Keratinocyte (primary cell): ENCODE measurements around the gene BCHE. TPM values are rescaled to one million over a fixed set of nuclear protein-coding genes. Genes with fewer than 3 reads are reported as not detected.
A peak's percentile ranks its signal among the peaks of the same experiment; 100 is the strongest.

Experiments
- DNase-seq: peaks from one replicate; pipeline ENCODE4 v3.0.0-alpha.2; 2011; ENCODE audit warnings: low read depth, missing footprints, low spot score
- FAIRE-seq: peaks from 2 replicates; lab custom pipeline; 2011; peaks lifted over from hg19 to GRCh38; lab: Jason Lieb, UNC
- H2AFZ ChIP-seq: 2 replicates; pipeline ENCODE4 v1.6.0; 2012; ENCODE audit warnings: low read length, control low read depth, inconsistent platforms; ENCODE audit not compliant: control insufficient read depth
- H3K27ac ChIP-seq: 2 replicates; pipeline ENCODE4 v1.5.1; 2011; ENCODE audit warnings: low read length; ENCODE audit not compliant: control insufficient read depth, insufficient read depth
- H3K27me3 ChIP-seq: 3 replicates; pipeline ENCODE4 v1.6.0; 2011; ENCODE audit warnings: low read length; ENCODE audit not compliant: control insufficient read depth, insufficient read depth; ENCODE audit errors: extremely low read depth
- H3K36me3 ChIP-seq, 2 experiments: 2 replicates in 1 of 2; 3 replicates in 1 of 2; pipeline ENCODE4 v1.5.1; 2011; ENCODE audit warnings: low read length in 2 of 2, mild to moderate bottlenecking in 1 of 2; ENCODE audit not compliant: control insufficient read depth in 2 of 2, insufficient read depth in 2 of 2; ENCODE audit errors: extremely low read depth in 1 of 2
- H3K4me1 ChIP-seq: 3 replicates; pipeline ENCODE4 v1.5.1; 2011; ENCODE audit warnings: low read length; ENCODE audit not compliant: control insufficient read depth, insufficient read depth; ENCODE audit errors: extremely low read depth
- H3K4me2 ChIP-seq: 3 replicates; pipeline ENCODE4 v1.6.0; 2011; ENCODE audit warnings: low read depth, low read length; ENCODE audit not compliant: control insufficient read depth, insufficient read depth; ENCODE audit errors: extremely low read depth
- H3K4me3 ChIP-seq, 3 experiments: fragments of 200-600 bp in 1 of 3; sonication (generic) in 1 of 3; 2 replicates in 2 of 3; 3 replicates in 1 of 3; pipeline ENCODE4 v1.5.1; 2011 to 2016; ENCODE audit warnings: low read length in 3 of 3, mild to moderate bottlenecking in 3 of 3, control low read depth in 2 of 3, inconsistent platforms in 1 of 3, low read depth in 1 of 3, mixed read lengths in 1 of 3, mixed run types in 1 of 3, moderate library complexity in 1 of 3; ENCODE audit not compliant: control insufficient read depth in 2 of 3, insufficient read depth in 2 of 3; ENCODE audit errors: extremely low read depth in 1 of 3
- H3K79me2 ChIP-seq: 2 replicates; pipeline ENCODE4 v1.6.0; 2012; ENCODE audit warnings: low read length; ENCODE audit not compliant: control insufficient read depth, insufficient read depth
- H3K9ac ChIP-seq: 3 replicates; pipeline ENCODE4 v1.6.0; 2011; ENCODE audit warnings: low read length; ENCODE audit not compliant: control insufficient read depth, insufficient read depth; ENCODE audit errors: extremely low read depth
- H3K9me1 ChIP-seq: 3 replicates; pipeline ENCODE4 v1.6.0; 2011; ENCODE audit warnings: low read length; ENCODE audit not compliant: control insufficient read depth, insufficient read depth; ENCODE audit errors: extremely low read depth
- H3K9me3 ChIP-seq: 2 replicates; pipeline ENCODE4 v1.5.1; 2012; ENCODE audit warnings: low read depth, low read length; ENCODE audit not compliant: control insufficient read depth
- H4K20me1 ChIP-seq: 3 replicates; pipeline ENCODE4 v1.6.0; 2011; ENCODE audit warnings: low read length; ENCODE audit not compliant: control insufficient read depth, insufficient read depth; ENCODE audit errors: extremely low read depth
- EZH2 ChIP-seq: IDR thresholded peaks from one replicate; pipeline ENCODE4 v1.6.1; 2012; ENCODE audit warnings: inconsistent platforms, mild to moderate bottlenecking, low read length, moderate library complexity
- dilution Hi-C: fragments of 300-500 bp; cut with MboI; formaldehyde crosslinking; loops from one replicate; pipeline ENCODE4 v1.7.0; 2020; ENCODE audit warnings: low sequenced_read_pairs; ENCODE audit not compliant: extremely low pct_ligation_motif_present
- polyA plus RNA-seq, 5 experiments: library from polyadenylated mRNA; depleted of rRNA in 3 of 5; stranded (reverse) in 3 of 5; stranded (forward) in 1 of 5; unstranded in 1 of 5; fragments of >200 nt; gene quantifications; 1 replicate in 1 of 5; 2 replicates in 3 of 5; 3 replicates in 1 of 5; pipeline versions ENCODE4 v1.2.1 to v1.2.3, GENCODE V29; 2011 to 2012; ENCODE audit warnings: missing spikeins in 2 of 5, low read depth in 1 of 5, low replicate concordance in 1 of 5
- TF ChIP-seq, protein P1 (sequence below), 3 experiments: IDR thresholded peaks in 1 of 3; conservative IDR thresholded peaks in 1 of 3; optimal IDR thresholded peaks in 1 of 3; 2 replicates in 2 of 3; 3 replicates in 1 of 3; pipeline versions ENCODE3 to v1.5.1; 2011; ENCODE audit warnings: low read length in 3 of 3, mild to moderate bottlenecking in 3 of 3, moderate library complexity in 2 of 3, control low read depth in 1 of 3, inconsistent platforms in 1 of 3; ENCODE audit not compliant: insufficient read depth in 2 of 3; ENCODE audit errors: extremely low read depth in 1 of 3

BCHE gene
- polyA plus RNA-seq, 1 donor (not counting 4 experiments of a cell fraction or from before 2014, with no cell fraction given), result 2.0 TPM

DNA sequence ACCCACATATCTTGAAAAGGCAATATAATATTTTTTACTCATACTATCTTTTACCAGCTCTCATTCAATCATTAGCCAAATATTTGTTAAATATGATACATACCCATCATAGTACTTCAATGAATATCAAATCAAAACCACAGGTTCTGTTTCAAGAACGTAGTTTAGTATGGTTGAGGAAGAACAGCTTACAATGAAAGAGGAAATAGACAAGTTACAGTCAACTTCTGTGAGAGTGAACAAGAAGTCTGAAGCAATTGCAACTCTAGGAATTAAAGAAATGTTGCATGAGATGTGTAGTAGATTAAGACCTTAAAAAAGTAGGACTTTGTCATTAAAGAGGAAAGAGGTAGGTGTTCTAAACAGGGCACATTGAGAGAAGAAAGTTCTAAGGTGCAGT is 9.3 kb downstream of the BCHE start:
- Histone ChIP-seq H3K79me2 (no peaks in the 10 kb centered on the region), H3K9me1 (no peaks in the 10 kb centered on the region), H3K9ac (no peak overlapping the region), H4K20me1 (no peaks in the 10 kb centered on the region), H3K36me3 (no peaks in the 10 kb centered on the region), H3K4me2 (no peak overlapping the region), H3K27ac (no peak overlapping the region), H3K27me3 (no peaks in the 10 kb centered on the region), H2AFZ (peak overlapping the region; percentile 23), H3K9me3 (no peaks in the 10 kb centered on the region), H3K4me3 (no peak overlapping the region), H3K4me1 (no peaks in the 10 kb centered on the region)
- no peak for DNase-seq
- FAIRE-seq, result peak; percentile 23
- dilution Hi-C loops, result no loop called here
- TF ChIP-seq EZH2, result no peak
- TF ChIP-seq, protein P1, sequence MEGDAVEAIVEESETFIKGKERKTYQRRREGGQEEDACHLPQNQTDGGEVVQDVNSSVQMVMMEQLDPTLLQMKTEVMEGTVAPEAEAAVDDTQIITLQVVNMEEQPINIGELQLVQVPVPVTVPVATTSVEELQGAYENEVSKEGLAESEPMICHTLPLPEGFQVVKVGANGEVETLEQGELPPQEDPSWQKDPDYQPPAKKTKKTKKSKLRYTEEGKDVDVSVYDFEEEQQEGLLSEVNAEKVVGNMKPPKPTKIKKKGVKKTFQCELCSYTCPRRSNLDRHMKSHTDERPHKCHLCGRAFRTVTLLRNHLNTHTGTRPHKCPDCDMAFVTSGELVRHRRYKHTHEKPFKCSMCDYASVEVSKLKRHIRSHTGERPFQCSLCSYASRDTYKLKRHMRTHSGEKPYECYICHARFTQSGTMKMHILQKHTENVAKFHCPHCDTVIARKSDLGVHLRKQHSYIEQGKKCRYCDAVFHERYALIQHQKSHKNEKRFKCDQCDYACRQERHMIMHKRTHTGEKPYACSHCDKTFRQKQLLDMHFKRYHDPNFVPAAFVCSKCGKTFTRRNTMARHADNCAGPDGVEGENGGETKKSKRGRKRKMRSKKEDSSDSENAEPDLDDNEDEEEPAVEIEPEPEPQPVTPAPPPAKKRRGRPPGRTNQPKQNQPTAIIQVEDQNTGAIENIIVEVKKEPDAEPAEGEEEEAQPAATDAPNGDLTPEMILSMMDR (optimal IDR thresholded peaks at IDR 0.05 in 1 of 3, IDR thresholded peaks at IDR 0.05 in 1 of 3, conservative IDR thresholded peaks at IDR 0.05 in 1 of 3; ENCODE audit: extremely low read depth in 1 of 3, insufficient read depth in 2 of 3, low read length in 3 of 3), result no peak

DNA sequence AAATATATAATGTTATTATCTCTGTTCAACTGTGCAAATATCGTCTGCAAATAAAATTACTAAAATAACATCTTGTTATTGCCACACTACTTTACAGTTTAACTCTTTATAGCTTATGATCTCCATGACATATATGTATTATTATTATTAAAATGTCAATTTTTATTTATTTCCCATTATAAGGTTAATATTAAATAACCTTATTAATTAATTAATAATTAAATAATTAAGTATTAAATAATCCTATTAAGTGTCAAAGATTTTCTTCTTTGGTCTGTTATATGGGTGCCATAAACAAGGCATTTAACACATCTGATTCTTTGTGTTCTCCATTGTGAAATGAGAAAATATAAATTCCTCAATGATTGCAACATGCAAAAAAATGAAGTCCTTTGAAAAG is 10.0 kb downstream of the BCHE start:
- H3K9me1 ChIP-seq, result no peaks in the 10 kb centered on the region
- H3K9me3 ChIP-seq, result no peaks in the 10 kb centered on the region
- no peak overlapping the region for H3K4me2 ChIP-seq
- dilution Hi-C loops, result no loop called here
- H3K9ac ChIP-seq, result no peak overlapping the region
- no peaks in the 10 kb centered on the region for H3K4me1 ChIP-seq
- no peaks in the 10 kb centered on the region for H4K20me1 ChIP-seq
- no peak for DNase-seq
- FAIRE-seq, result no peak
- H3K27ac ChIP-seq, result no peak overlapping the region
- H3K27me3 ChIP-seq, result no peaks in the 10 kb centered on the region
- no peak overlapping the region for H3K4me3 ChIP-seq
- TF ChIP-seq EZH2, result no peak
- TF ChIP-seq, protein P1 (optimal IDR thresholded peaks at IDR 0.05 in 1 of 3, IDR thresholded peaks at IDR 0.05 in 1 of 3, conservative IDR thresholded peaks at IDR 0.05 in 1 of 3; ENCODE audit: extremely low read depth in 1 of 3, insufficient read depth in 2 of 3, low read length in 3 of 3), result no peak
- no peak overlapping the region for H2AFZ ChIP-seq
- no peaks in the 10 kb centered on the region for H3K79me2 ChIP-seq
- H3K36me3 ChIP-seq, result no peaks in the 10 kb centered on the region
